GM23248 (cell line): ENCODE results near the gene SNRK. TPM values are rescaled to one million over a fixed set of nuclear protein-coding genes. Genes with fewer than 3 reads are reported as not detected.

Experiments used
- DNase-seq: peaks from one replicate; pipeline ENCODE4 v3.0.0-alpha.2; 2015
- H2AFZ ChIP-seq: fragments of 200-600 bp; sonication (generic); 2 replicates; pipeline ENCODE4 v1.6.1; 2016; ENCODE audit warnings: antibody characterized with exemption
- H3F3A ChIP-seq: fragments of 200-600 bp; sonication (generic); 2 replicates; pipeline ENCODE4 v1.6.1; 2016; ENCODE audit warnings: mild to moderate bottlenecking, antibody characterized with exemption, mixed run types; ENCODE audit not compliant: insufficient read depth
- H3K27ac ChIP-seq: fragments of 200-600 bp; sonication (generic); 2 replicates; pipeline ENCODE4 v1.5.1; 2016; ENCODE audit warnings: mild to moderate bottlenecking
- H3K27me3 ChIP-seq: fragments of 200-600 bp; sonication (generic); replicated peaks from 2 replicates; pipeline ENCODE4 v1.6.1; 2016; ENCODE audit warnings: mild to moderate bottlenecking; ENCODE audit not compliant: insufficient read depth
- H3K36me3 ChIP-seq: fragments of 200-600 bp; sonication (generic); 2 replicates; pipeline ENCODE4 v1.6.1; 2016; ENCODE audit warnings: low read depth, mild to moderate bottlenecking
- H3K4me1 ChIP-seq: fragments of 200-600 bp; sonication (generic); 2 replicates; pipeline ENCODE4 v1.6.1; 2016; ENCODE audit warnings: mild to moderate bottlenecking; ENCODE audit not compliant: insufficient read depth
- H3K4me2 ChIP-seq: fragments of 200-600 bp; sonication (generic); one replicate; pipeline ENCODE4 v1.6.1; 2016; ENCODE audit warnings: mild to moderate bottlenecking; ENCODE audit not compliant: unreplicated experiment
- H3K4me3 ChIP-seq: fragments of 200-600 bp; sonication (generic); 2 replicates; pipeline ENCODE4 v1.5.1; 2016; ENCODE audit warnings: mild to moderate bottlenecking
- H3K79me2 ChIP-seq: fragments of 200-600 bp; sonication (generic); 2 replicates; pipeline ENCODE4 v1.6.1; 2016; ENCODE audit warnings: mild to moderate bottlenecking; ENCODE audit not compliant: insufficient read depth
- H3K9ac ChIP-seq: fragments of 200-600 bp; sonication (generic); 2 replicates; pipeline ENCODE4 v1.6.1; 2016; ENCODE audit warnings: mild to moderate bottlenecking
- H3K9me2 ChIP-seq: fragments of 200-600 bp; sonication (generic); 2 replicates; pipeline ENCODE4 v1.6.1; 2016; ENCODE audit warnings: mixed run types, mild to moderate bottlenecking, moderate library complexity; ENCODE audit not compliant: insufficient read depth
- H3K9me3 ChIP-seq: fragments of 200-600 bp; sonication (generic); one replicate; pipeline ENCODE4 v1.6.1; 2017; ENCODE audit warnings: low read depth
- H4K20me1 ChIP-seq: fragments of 200-600 bp; sonication (generic); 2 replicates; pipeline ENCODE4 v1.6.0; 2016; ENCODE audit not compliant: insufficient read depth
- EZH2 ChIP-seq: fragments of 200-600 bp; sonication (generic); IDR thresholded peaks from 2 replicates; pipeline ENCODE4 v1.6.1; 2018; ENCODE audit warnings: antibody characterized with exemption, mild to moderate bottlenecking; ENCODE audit not compliant: insufficient read depth, poor library complexity, severe bottlenecking
- EZH2phosphoT487 ChIP-seq: fragments of 200-600 bp; sonication (generic); IDR thresholded peaks from 2 replicates; pipeline ENCODE4 v1.6.1; 2018; ENCODE audit warnings: antibody characterized with exemption, moderate library complexity, mild to moderate bottlenecking, low read depth; ENCODE audit not compliant: insufficient read depth
- WGBS, 2 experiments: methylation state at CpG; one replicate each; pipeline ENCODE4 v1.1.6; 2015 to 2017; ENCODE audit warnings: low lambda C conversion rate in 2 of 2, low coverage in 1 of 2; ENCODE audit errors: missing lambda C conversion rate in 2 of 2; 5-methylcytosine and 5-hydroxymethylcytosine counted together
- in situ Hi-C: fragments of 300-500 bp; cut with MboI; formaldehyde crosslinking; loops from 2 replicates; pipeline ENCODE4 v1.15.0; 2020
- polyA plus RNA-seq: library from polyadenylated mRNA; unstranded; fragments of >200 nt; fragmentation: Nextera tagmentation; extraction: Ambion mirVana; gene quantifications from 2 replicates; pipeline ENCODE4 v1.2.1, GENCODE V29; 2016
- total RNA-seq: library from RNA; depleted of rRNA; stranded (reverse); fragments of >200 nt; shearing (Covaris generic); gene quantifications from 2 replicates; pipeline ENCODE4 v1.2.3, GENCODE V29; 2014

SNRK gene
- total and polyA plus RNA-seq, 2 experiments from 2014 or later: 6.4 to 15.0 TPM

DNA sequence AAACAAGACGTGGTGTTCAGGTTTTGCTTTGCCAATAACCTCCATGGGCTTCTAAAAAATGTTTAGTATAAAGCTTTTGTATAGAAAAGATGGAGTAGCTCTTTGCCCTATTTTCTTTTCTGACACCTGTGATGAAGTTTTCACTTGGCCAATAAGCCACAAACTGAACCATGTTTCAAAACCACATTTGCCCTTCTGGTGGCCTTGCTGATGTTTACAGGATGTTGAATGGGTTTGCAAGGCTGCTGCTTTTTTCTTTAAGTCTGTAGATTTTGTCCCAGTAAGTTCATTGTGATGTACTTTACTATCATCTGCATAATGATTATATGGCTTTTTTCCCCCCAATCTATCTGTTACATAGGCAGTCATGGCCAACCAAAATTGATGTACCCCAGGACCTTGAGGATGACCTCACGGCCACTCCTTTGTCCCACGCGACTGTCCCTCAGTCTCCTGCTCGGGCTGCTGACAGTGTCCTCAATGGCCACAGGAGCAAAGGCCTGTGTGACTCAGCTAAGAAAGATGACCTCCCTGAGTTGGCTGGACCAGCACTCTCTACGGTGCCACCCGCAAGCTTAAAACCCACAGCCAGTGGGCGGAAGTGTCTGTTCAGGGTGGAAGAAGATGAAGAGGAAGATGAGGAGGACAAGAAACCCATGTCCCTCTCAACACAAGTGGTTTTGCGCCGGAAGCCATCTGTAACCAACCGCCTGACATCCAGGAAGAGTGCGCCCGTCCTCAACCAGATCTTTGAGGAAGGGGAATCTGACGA lies 60.8 kb downstream of the SNRK start:
- WGBS, 2 experiments: 99% methylated on average over 14 of the region's 14 CpGs
- peaks cover 24% of the 10 kb centered on the region for H3K36me3 ChIP-seq
- TF ChIP-seq EZH2phosphoT487: no peak
- TF ChIP-seq EZH2: no peak

GRCh38 chr3:43347774-43348173 lies 61.4 kb downstream of the SNRK start:
- in situ Hi-C loops: no loop called here
- Histone ChIP-seq H3K4me3 (no peak overlapping the region), H3K27ac (no peak overlapping the region), H4K20me1 (no peaks in the 10 kb centered on the region; the same call in 1 of the 2 replicates), H3K9me3 (no peaks in the 10 kb centered on the region), H3K79me2 (no peaks in the 10 kb centered on the region), H3K4me2 (no peak overlapping the region), H3K27me3 (no peaks in the 10 kb centered on the region), H3K36me3 (peaks cover 24% of the 10 kb centered on the region; the same call in 1 of the 2 replicates), H3F3A (no peaks in the 10 kb centered on the region), H2AFZ (no peak overlapping the region), H3K9ac (no peak overlapping the region), H3K4me1 (peaks cover 12% of the 10 kb centered on the region), H3K9me2 (no peaks in the 10 kb centered on the region)
- TF ChIP-seq EZH2: no peak
- TF ChIP-seq EZH2phosphoT487: no peak
- WGBS, 2 experiments: 96 to 100% methylated on average over 16 to 19 of the region's 20 CpGs
- no peak for DNase-seq

More for the DNA sequence above, 60.8 kb downstream of the SNRK start:
- Histone ChIP-seq H3F3A (no peaks in the 10 kb centered on the region), H4K20me1 (no peaks in the 10 kb centered on the region; the same call in 1 of the 2 replicates), H3K9ac (no peak overlapping the region), H2AFZ (no peak overlapping the region), H3K27me3 (no peaks in the 10 kb centered on the region), H3K9me2 (no peaks in the 10 kb centered on the region), H3K4me2 (no peak overlapping the region), H3K27ac (no peak overlapping the region), H3K4me3 (no peak overlapping the region), H3K79me2 (no peaks in the 10 kb centered on the region), H3K4me1 (peaks cover 12% of the 10 kb centered on the region), H3K9me3 (no peaks in the 10 kb centered on the region)
- no peak for DNase-seq
- in situ Hi-C loops: no loop called here

DNA sequence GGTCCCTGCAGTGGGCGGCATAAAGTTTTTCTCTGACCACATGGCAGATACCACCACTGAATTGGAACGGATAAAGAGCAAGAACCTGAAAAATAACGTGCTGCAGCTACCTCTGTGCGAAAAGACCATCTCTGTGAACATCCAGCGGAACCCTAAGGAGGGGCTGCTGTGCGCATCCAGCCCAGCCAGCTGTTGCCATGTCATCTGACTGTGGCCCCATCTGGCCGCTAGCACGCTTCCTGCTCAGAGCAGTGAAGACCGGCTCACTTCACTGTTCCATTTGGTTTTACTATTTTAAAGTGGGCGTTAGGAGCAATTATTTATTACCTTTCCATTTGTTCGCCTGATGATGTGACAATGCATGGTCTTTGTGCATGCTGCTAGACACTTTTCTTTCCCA lies 62.0 kb downstream of the SNRK start:
- Histone ChIP-seq H3K9me3 (no peaks in the 10 kb centered on the region), H3F3A (no peaks in the 10 kb centered on the region), H3K9ac (no peak overlapping the region), H3K27me3 (no peaks in the 10 kb centered on the region), H3K4me3 (no peak overlapping the region), H3K4me2 (no peak overlapping the region), H3K27ac (no peak overlapping the region), H3K4me1 (peaks cover 12% of the 10 kb centered on the region), H3K79me2 (no peaks in the 10 kb centered on the region), H2AFZ (no peak overlapping the region), H3K36me3 (peaks cover 24% of the 10 kb centered on the region; the same call in 1 of the 2 replicates), H4K20me1 (no peaks in the 10 kb centered on the region; the same call in 1 of the 2 replicates), H3K9me2 (no peaks in the 10 kb centered on the region)
- DNase-seq: no peak
- in situ Hi-C loops: no loop called here
- WGBS, 2 experiments: 92 to 96% methylated on average over 11 of the region's 11 CpGs
- no peak for TF ChIP-seq EZH2
- TF ChIP-seq EZH2phosphoT487: no peak

DNA sequence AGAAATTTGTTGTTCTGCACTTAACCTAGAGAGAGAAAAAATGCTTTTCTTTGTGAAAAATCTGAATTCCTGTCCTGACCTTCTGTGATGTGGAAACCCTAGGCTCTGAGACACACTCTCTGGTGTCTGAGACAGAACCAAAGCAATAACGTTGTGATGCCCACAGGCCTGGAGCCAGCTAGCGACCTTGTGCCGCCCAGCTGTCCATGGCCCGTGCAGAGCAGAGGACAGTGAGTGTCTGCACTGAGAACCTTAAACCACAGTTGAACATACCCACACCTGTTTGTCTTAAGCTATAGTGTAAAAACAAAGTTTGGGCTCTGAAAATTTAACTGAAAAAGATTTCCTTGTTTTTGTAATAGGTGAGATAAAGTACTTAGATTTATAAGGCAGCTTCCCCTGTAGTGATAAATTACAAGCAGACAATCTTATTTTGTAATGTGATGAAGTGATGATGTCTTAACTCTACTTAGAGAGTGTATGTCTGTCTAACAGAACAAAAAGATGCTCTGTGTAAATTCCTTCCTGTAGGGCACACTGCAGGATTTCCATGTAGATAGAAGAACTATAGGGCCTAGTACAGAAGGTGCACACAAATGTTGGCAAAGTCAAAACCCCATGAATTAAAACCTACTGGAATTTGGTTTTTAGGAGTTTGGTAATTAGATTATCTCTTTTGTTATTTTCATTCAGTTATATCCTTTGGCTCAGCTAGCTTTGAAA lies 62.7 kb downstream of the SNRK start:
- Histone ChIP-seq H4K20me1 (no peaks in the 10 kb centered on the region; the same call in 1 of the 2 replicates), H3K9me3 (no peaks in the 10 kb centered on the region), H2AFZ (no peak overlapping the region), H3K79me2 (no peaks in the 10 kb centered on the region), H3K4me2 (no peak overlapping the region), H3K4me3 (no peak overlapping the region), H3K9me2 (no peaks in the 10 kb centered on the region), H3K27ac (no peak overlapping the region), H3F3A (no peaks in the 10 kb centered on the region), H3K9ac (no peak overlapping the region), H3K4me1 (peaks cover 12% of the 10 kb centered on the region), H3K27me3 (no peaks in the 10 kb centered on the region), H3K36me3 (peaks cover 24% of the 10 kb centered on the region; the same call in 1 of the 2 replicates)
- WGBS, 2 experiments: 76 to 77% methylated on average over 4 of the region's 4 CpGs
- TF ChIP-seq EZH2: no peak
- no peak for TF ChIP-seq EZH2phosphoT487
- in situ Hi-C loops: no loop called here
- no peak for DNase-seq
